Activated CD4-positive, alpha-beta T cell treated with anti-CD3 and anti-CD28 coated beads for 36 hours (primary cell): ENCODE data around the gene HINFP. TPM values are rescaled to one million over a fixed set of nuclear protein-coding genes. Genes with fewer than 3 reads are reported as not detected.
A peak's percentile ranks its signal among the peaks of the same experiment; 100 is the strongest.

ENCODE experiments used
- ATAC-seq: fragments of 200-7000 bp; cut with Tn5 transposase; one replicate; pipeline ENCODE4 v1.10.0; 2021; ENCODE audit warnings: mild to moderate bottlenecking, moderate library complexity
- CTCF ChIA-PET: fragments of 350-600 bp; sonication (Branson Sonifier 250); formaldehyde crosslinking; loops from one replicate; lab custom pipeline; 2021; ENCODE audit warnings: antibody characterized with exemption; lab: Charles Lee
- POLR2A ChIA-PET: fragments of 350-600 bp; sonication (Branson Sonifier 250); formaldehyde crosslinking; loops from one replicate; lab custom pipeline; 2021; ENCODE audit warnings: antibody characterized with exemption, inconsistent platforms; lab: Charles Lee
- DNase-seq: peaks from one replicate; pipeline ENCODE4 v3.0.0-alpha.2; 2020
- H3K27ac Mint-ChIP-seq: one replicate; pipeline ENCODE4 v1.8.0; 2021; ENCODE audit warnings: mixed read lengths
- H3K27me3 Mint-ChIP-seq: one replicate; pipeline ENCODE4 v1.8.0; 2021; ENCODE audit warnings: mixed read lengths
- H3K36me3 Mint-ChIP-seq: one replicate; pipeline ENCODE4 v1.8.0; 2021; ENCODE audit warnings: low read depth, mixed read lengths
- H3K4me1 Mint-ChIP-seq: one replicate; pipeline ENCODE4 v1.8.0; 2021; ENCODE audit warnings: mixed read lengths
- H3K4me3 Mint-ChIP-seq: one replicate; pipeline ENCODE4 v1.8.0; 2021; ENCODE audit warnings: mild to moderate bottlenecking, moderate library complexity, mixed read lengths
- H3K9me3 Mint-ChIP-seq: one replicate; pipeline ENCODE4 v1.8.0; 2021; ENCODE audit warnings: low read depth, mixed read lengths
- intact Hi-C, 2 experiments: fragments of 100-400 bp; cut with DNase I in 1 of 2; cut with micrococcal nuclease in 1 of 2; formaldehyde crosslinking; loops; one replicate each; pipeline versions ENCODE4 v1.14.2 to v1.15.1; 2022 to 2024; cut with DNase I, micrococcal nuclease
- total RNA-seq, 2 experiments: library from RNA; stranded (reverse); gene quantifications; one replicate each; pipeline ENCODE4 v1.2.3, GENCODE V29; 2021

The HINFP gene, protein sequence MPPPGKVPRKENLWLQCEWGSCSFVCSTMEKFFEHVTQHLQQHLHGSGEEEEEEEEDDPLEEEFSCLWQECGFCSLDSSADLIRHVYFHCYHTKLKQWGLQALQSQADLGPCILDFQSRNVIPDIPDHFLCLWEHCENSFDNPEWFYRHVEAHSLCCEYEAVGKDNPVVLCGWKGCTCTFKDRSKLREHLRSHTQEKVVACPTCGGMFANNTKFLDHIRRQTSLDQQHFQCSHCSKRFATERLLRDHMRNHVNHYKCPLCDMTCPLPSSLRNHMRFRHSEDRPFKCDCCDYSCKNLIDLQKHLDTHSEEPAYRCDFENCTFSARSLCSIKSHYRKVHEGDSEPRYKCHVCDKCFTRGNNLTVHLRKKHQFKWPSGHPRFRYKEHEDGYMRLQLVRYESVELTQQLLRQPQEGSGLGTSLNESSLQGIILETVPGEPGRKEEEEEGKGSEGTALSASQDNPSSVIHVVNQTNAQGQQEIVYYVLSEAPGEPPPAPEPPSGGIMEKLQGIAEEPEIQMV
- 10 to 100 TPM; 24.0 to 27.2 TPM for total RNA-seq

DNA sequence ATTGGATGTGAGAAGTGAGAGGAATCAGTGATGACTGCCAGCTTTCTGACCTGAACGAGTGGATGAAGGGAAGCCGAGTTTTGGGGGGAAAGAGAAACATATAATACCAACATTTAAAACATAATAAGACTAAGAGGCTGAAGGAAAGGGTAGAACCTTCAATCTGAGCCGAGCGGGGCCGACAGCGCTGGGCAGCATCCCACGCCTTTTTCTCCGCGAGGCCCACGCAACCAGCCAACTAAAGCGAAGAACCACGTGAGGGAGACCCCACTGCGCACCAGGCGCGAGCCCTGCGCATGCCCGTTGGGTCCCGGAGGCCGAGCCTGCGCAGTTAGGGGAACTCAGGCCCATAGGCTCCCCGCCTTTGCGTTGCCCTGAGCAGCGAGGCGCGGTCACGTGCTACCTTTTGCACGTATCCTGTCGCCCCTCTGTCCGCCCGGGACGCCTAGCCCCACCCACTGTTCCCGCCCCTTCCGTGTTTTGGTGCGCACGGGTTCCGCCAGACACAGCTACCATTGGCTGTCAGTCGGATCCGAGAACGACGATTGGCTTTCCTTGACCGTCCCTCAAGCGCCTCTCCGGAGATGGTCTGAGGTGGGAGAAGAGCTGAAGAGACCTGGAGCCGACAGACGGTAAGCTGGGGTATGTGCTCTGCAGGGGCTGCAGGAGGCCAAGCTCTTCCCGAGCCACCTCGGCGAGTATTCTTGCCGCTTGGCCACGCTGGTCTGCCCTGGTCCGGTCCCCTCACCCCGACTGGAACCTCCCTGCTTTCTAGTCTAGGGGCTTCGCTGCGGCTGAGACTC, at the start of gene HINFP:
TSS of gene HINFP (plus strand) at position 573 of the 803 bp plus-strand sequence. CDS start 5,365 bp downstream, outside the sequence.
- H3K27me3 Mint-ChIP-seq = no peaks in the 10 kb centered on the region
- DNase-seq (peak; percentile 100), ATAC-seq (peak; percentile 98)
- intact Hi-C loops = loop anchor here (1.0 to 5.0 kb wide), 16 partner anchors 14 to 213 kb away; partner anchors contain the start of genes C2CD2L (in 2 of the 2), CBL (in 2 of the 2), HYOU1 (in 2 of the 2) and NLRX1 (in 2 of the 2)
- peak within 1 kb of the TSS; percentile 94 for H3K4me3 Mint-ChIP-seq
- POLR2A ChIA-PET = interaction anchor here (0.5 to 1.8 kb wide), 10 partner anchors 9 to 76 kb away, joined by 3 to 12 read pairs (median 4); partner anchors contain the start of genes C2CD2L, DPAGT1 and HMBS
- H3K27ac Mint-ChIP-seq = peak within 1 kb of the TSS; percentile 91
- CTCF ChIA-PET = interaction anchor here (0.8 to 1.5 kb wide), 6 partner anchors 14 to 152 kb away, joined by 3 to 9 read pairs (median 4); partner anchors contain the start of genes C2CD2L, CBL and DPAGT1
- H3K36me3 Mint-ChIP-seq = peaks cover 28% of the 10 kb centered on the region
- H3K4me1 Mint-ChIP-seq = peaks cover 25% of the 10 kb centered on the region
- no peaks in the 10 kb centered on the region for H3K9me3 Mint-ChIP-seq

DNA sequence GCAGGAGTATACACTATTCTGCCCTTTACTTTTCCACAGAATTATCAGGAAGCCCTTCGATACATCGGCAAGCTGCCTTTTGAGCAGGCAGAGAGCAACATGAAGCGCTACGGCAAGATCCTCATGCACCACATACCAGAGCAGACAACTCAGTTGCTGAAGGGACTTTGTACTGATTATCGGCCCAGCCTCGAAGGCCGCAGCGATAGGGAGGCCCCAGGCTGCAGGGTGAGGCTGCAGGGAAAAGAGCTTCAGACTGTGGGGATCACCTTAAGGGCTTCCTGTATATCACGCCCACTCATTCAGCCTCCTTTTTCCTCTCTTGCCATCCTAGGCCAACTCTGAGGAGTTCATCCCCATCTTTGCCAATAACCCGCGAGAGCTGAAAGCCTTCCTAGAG, 43.5 kb upstream of the HINFP start:
- H3K9me3 Mint-ChIP-seq = no peaks in the 10 kb centered on the region
- no peak overlapping the region for H3K27ac Mint-ChIP-seq
- intact Hi-C loops = no loop called here
- H3K27me3 Mint-ChIP-seq = no peaks in the 10 kb centered on the region
- ChIA-PET CTCF (interaction anchor here (1.9 kb wide), 1 partner anchor 12 kb away, joined by 6 read pairs; no protein-coding TSS in a partner anchor), POLR2A (no interaction called here)
- no peak overlapping the region for H3K4me3 Mint-ChIP-seq
- no peaks in the 10 kb centered on the region for H3K4me1 Mint-ChIP-seq
- DNase-seq (no peak), ATAC-seq (no peak)
- H3K36me3 Mint-ChIP-seq = peaks cover 45% of the 10 kb centered on the region

DNA sequence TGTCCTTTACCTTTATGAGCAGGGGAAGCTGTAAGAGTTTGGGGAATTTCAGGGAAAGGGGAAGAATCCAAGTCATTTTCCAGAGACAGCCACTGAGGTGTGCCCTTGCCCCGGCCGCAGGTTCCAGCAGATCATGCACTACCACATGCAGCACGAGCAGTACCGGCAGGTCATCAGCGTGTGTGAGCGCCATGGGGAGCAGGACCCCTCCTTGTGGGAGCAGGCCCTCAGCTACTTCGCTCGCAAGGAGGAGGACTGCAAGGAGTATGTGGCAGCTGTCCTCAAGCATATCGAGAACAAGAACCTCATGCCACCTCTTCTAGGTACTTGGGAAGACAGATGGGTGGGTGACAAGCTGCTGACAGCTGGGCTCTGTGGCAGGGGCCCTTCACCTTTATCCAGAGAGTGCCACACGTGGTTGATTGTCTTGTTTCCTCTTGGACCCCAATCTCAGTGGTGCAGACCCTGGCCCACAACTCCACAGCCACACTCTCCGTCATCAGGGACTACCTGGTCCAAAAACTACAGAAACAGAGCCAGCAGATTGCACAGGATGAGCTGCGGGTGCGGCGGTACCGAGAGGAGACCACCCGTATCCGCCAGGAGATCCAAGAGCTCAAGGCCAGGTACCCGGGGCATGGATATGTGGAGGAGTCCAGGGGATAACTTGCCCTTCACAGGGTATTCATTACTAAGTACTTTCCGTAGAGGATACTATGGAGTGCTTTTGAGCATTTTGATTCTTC, 42.5 kb upstream of the HINFP start:
- intact Hi-C loops = no loop called here
- DNase-seq (no peak), ATAC-seq (no peak)
- Mint-ChIP-seq H3K27ac (no peak overlapping the region), H3K9me3 (no peaks in the 10 kb centered on the region), H3K4me1 (no peaks in the 10 kb centered on the region), H3K4me3 (no peak overlapping the region), H3K36me3 (peaks cover 37% of the 10 kb centered on the region), H3K27me3 (no peaks in the 10 kb centered on the region)
- ChIA-PET CTCF (interaction anchor here (1.9 kb wide), 1 partner anchor 13 kb away, joined by 6 read pairs; no protein-coding TSS in a partner anchor), POLR2A (no interaction called here)

DNA sequence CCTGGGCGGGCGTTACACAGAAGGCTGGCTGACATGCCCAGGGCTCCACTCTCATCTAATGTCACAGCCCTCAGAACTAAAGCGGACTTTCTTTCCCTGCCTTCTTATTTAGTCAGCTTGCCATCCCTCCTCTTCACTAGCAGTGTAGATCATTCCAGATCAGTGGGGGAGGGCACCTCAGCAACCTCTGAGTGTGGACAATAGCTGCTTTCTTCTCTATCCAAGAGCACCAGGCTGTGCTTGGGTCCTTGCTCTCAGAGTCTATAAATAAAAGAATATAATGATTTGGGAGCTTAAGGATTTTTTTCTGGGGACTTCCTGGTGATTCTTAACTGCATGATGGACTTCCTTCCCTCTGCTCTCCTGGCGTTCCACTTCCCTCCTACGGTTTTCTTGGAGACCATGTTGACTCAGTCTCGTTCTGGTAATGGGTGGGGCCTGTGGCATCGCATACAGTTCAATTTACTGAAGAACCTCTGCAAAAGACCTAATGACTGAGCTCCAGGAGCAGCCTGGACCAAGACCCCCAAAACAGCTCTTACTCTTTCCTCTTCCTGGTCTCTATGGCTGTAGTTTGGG, 39.6 kb upstream of the HINFP start:
- ATAC-seq (no peak), DNase-seq (no peak)
- no peak overlapping the region for H3K4me3 Mint-ChIP-seq
- no peaks in the 10 kb centered on the region for H3K9me3 Mint-ChIP-seq
- no peaks in the 10 kb centered on the region for H3K27me3 Mint-ChIP-seq
- peaks cover 30% of the 10 kb centered on the region for H3K36me3 Mint-ChIP-seq
- intact Hi-C loops = no loop called here
- POLR2A ChIA-PET = interaction anchor here (0.6 to 1.3 kb wide), 2 partner anchors 14 to 108 kb away, joined by 3 to 6 read pairs; a partner anchor contains a TSS
- peak overlapping the region; percentile 40 for H3K27ac Mint-ChIP-seq
- CTCF ChIA-PET = interaction anchor here (0.8 to 1.3 kb wide), 2 partner anchors 14 to 152 kb away, joined by 3 to 6 read pairs; partner anchors contain the start of gene VPS11
- peaks cover 16% of the 10 kb centered on the region for H3K4me1 Mint-ChIP-seq

DNA sequence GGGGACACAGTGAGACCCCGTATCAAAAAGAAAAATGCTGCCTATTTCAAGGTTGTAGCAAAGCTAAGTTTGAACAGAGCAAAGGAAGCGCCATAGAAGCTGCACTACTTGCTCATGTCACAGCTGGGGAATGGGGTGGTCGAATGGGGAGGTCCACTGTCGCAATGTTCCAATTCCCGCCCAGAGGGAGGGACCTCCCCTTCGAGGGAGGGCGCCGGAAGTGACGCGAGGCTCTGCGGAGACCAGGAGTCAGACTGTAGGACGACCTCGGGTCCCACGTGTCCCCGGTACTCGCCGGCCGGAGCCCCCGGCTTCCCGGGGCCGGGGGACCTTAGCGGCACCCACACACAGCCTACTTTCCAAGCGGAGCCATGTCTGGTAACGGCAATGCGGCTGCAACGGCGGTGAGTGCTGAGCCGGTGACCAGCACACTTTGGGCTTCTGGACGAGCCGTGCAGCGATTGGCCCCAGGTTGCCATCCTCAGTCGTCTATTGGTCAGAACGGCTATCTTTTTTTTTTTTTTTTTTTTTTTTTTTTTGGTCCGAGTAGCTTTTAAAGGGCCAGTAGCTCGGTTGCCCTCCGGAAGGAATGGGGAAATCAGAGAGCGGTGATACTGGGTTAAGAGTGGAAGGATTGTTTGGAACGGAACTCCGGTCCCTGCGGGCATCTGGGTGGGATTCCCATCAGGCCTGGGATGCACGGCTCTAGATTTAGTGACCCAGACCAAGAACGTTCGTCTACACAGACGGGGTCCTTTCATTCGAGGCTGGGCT, 36.5 kb upstream of the HINFP start, which contains the start of gene HMBS:
TSS of gene HMBS (plus strand) at position 219 of the 774 bp plus-strand sequence. CDS start at position 372, 153 bp downstream.
- peak; percentile 94 for ATAC-seq
- Mint-ChIP-seq H3K27me3 (no peaks in the 10 kb centered on the region), H3K4me3 (peak within 1 kb of the TSS; percentile 97), H3K36me3 (peaks cover 7% of the 10 kb centered on the region), H3K4me1 (peaks cover 22% of the 10 kb centered on the region), H3K9me3 (no peaks in the 10 kb centered on the region), H3K27ac (peak within 1 kb of the TSS; percentile 92)
- CTCF ChIA-PET = interaction anchor here (0.6 to 2.6 kb wide), 16 partner anchors 11 to 271 kb away, joined by 3 to 12 read pairs (median 4); partner anchors contain the start of genes DPAGT1 and VPS11
- peak; percentile 96 for DNase-seq
- POLR2A ChIA-PET = interaction anchor here (0.6 to 3.0 kb wide), 11 partner anchors 8 to 121 kb away, joined by 3 to 28 read pairs (median 8); partner anchors contain the start of genes C2CD2L, CBL, DPAGT1 and VPS11
- intact Hi-C loops = loop anchor here (1.0 kb wide), 8 partner anchors 10 to 67 kb away; partner anchors contain the start of genes DPAGT1 (in 2 of the 2), VPS11 (in 2 of the 2), C2CD2L (in 1 of the 2) and HINFP (in 1 of the 2)

DNA sequence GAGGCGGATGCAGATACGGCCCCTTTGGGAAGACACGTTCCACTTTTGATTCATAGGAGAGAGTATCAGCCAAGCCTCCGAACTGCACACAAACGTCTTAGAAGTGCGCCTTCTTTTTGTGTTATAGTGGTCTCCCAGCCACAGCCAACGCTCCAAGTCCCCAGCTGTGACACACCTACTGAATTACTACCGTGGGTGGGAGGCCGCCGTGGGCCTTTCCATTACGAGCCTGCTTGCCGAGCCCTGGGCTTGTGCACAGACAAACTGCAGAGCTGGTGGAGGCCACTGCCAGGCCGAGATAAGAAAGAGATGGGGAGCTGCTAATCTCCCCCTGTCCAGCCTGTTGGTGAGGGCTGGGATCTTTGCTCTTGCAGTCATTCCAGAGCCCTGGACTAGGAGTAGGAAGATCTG, 35.9 kb upstream of the HINFP start:
- ChIA-PET POLR2A (interaction anchor here (0.6 to 3.0 kb wide), 11 partner anchors 9 to 120 kb away, joined by 3 to 28 read pairs (median 8); partner anchors contain the start of genes C2CD2L, CBL, DPAGT1 and HINFP), CTCF (interaction anchor here (0.8 to 2.6 kb wide), 5 partner anchors 14 to 240 kb away, joined by 3 to 12 read pairs (median 7); partner anchors contain the start of genes DPAGT1 and VPS11)
- DNase-seq = peak; percentile 63
- peaks cover 7% of the 10 kb centered on the region for H3K36me3 Mint-ChIP-seq
- H3K4me3 Mint-ChIP-seq = peak overlapping the region; percentile 97
- intact Hi-C loops = loop anchor here (1.0 kb wide), 3 partner anchors 10 to 55 kb away; partner anchors contain the start of genes DPAGT1 (in 1 of the 2) and SLC37A4 (in 1 of the 2)
- H3K9me3 Mint-ChIP-seq = no peaks in the 10 kb centered on the region
- peaks cover 22% of the 10 kb centered on the region for H3K4me1 Mint-ChIP-seq
- peak; percentile 37 for ATAC-seq
- peak overlapping the region; percentile 92 for H3K27ac Mint-ChIP-seq
- H3K27me3 Mint-ChIP-seq = no peaks in the 10 kb centered on the region

DNA sequence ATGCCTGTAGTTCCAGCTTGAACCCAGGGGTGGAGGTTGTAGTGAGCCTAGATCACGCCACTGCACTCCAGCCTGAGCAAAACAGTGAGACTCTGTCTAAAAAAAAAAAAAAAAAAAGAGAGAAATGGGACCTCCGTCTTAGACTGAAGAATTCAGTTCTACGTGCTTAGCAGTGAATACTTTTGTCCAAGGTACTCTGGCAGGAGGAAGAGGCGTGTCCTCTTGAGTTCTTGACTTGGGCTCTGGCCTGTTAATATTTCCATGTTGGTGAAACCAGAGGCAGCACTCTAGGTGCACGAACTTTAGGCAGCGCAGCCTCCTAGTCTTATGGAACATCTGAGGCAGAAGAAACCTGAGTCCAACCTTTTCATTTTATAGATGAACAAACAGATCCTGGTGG, 34.3 kb upstream of the HINFP start:
- H3K4me1 Mint-ChIP-seq = peaks cover 30% of the 10 kb centered on the region
- H3K4me3 Mint-ChIP-seq = peak overlapping the region; percentile 9
- ChIA-PET CTCF (interaction anchor here (0.7 to 1.1 kb wide), 2 partner anchors 32 to 54 kb away, joined by 3 to 4 read pairs; no protein-coding TSS in a partner anchor), POLR2A (interaction anchor here (0.6 to 3.0 kb wide), 2 partner anchors 9 to 15 kb away, joined by 5 to 18 read pairs; partner anchors contain the start of gene DPAGT1)
- H3K9me3 Mint-ChIP-seq = no peaks in the 10 kb centered on the region
- intact Hi-C loops = no loop called here
- DNase-seq (no peak), ATAC-seq (no peak)
- no peak overlapping the region for H3K27ac Mint-ChIP-seq
- H3K36me3 Mint-ChIP-seq = peaks cover 9% of the 10 kb centered on the region
- no peaks in the 10 kb centered on the region for H3K27me3 Mint-ChIP-seq

DNA sequence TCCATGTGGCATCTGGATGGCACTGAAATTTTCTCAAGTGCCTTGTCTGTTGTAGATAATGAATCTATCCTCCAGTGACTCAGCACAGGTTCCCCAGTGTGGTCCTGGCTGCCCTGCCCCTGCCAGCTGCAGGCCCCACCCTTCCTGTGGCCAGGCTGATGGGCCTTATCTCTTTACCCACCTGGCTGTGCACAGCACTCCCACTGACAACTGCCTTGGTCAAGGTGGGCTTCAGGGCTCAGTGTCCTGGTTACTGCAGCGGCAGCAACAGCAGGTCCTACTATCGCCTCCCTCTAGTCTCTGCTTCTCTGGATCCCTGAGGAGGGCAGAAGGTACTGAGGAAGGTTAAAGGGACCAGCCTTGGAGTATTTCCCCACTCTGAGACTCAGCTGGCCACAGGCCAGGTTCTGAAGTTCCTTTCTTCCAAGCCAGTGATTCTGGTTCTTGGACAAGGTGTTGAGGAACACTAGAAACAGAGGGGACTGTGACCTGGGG, 33.6 kb upstream of the HINFP start:
- CTCF ChIA-PET = interaction anchor here (1.1 kb wide), 1 partner anchor 55 kb away, joined by 3 read pairs; no protein-coding TSS in a partner anchor
- no peak overlapping the region for H3K27ac Mint-ChIP-seq
- H3K27me3 Mint-ChIP-seq = no peaks in the 10 kb centered on the region
- peaks cover 16% of the 10 kb centered on the region for H3K36me3 Mint-ChIP-seq
- no peak for DNase-seq
- intact Hi-C loops = no loop called here
- H3K4me1 Mint-ChIP-seq = peaks cover 37% of the 10 kb centered on the region
- no peak overlapping the region for H3K4me3 Mint-ChIP-seq
- ATAC-seq = no peak
- H3K9me3 Mint-ChIP-seq = no peaks in the 10 kb centered on the region
- POLR2A ChIA-PET = no interaction called here

DNA sequence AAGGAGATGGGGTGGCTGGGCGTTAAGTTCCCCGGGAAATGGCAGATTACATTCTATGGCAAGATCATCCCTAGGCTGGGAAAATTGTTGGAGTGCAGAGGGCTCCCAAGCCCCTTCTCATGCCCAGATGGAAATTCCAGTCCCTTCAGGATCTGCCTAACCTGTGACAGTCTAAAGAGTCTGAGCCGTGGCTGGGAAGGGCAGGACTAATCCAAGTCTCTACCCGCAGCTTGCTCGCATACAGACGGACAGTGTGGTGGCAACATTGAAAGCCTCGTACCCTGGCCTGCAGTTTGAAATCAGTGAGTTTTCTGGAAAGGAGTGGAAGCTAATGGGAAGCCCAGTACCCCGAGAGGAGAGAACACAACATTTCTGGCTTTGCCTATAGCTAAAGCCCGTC, 33.0 kb upstream of the HINFP start:
- CTCF ChIA-PET = interaction anchor here (1.0 kb wide), 1 partner anchor 21 kb away, joined by 4 read pairs; the partner anchor contains the start of gene VPS11
- DNase-seq (no peak), ATAC-seq (no peak)
- Mint-ChIP-seq H3K9me3 (no peaks in the 10 kb centered on the region), H3K4me3 (no peak overlapping the region), H3K4me1 (peaks cover 42% of the 10 kb centered on the region), H3K36me3 (peaks cover 22% of the 10 kb centered on the region), H3K27ac (no peak overlapping the region), H3K27me3 (no peaks in the 10 kb centered on the region)
- POLR2A ChIA-PET = interaction anchor here (1.2 kb wide), 1 partner anchor 14 kb away, joined by 4 read pairs; no protein-coding TSS in a partner anchor
- intact Hi-C loops = no loop called here
